Activated CD4-positive, alpha-beta T cell treated with anti-CD3 and anti-CD28 coated beads, Interleukin-2, amount 50 U/mL, for 48 hours (primary cell): ENCODE results near the gene IL18.
"Not testable (repeated sequence)": the region's sequence is repeated elsewhere in the genome, so short reads cannot be mapped to it uniquely, and the experiment has no call there.

ENCODE experiments used
- DNase-seq, 2 experiments: peaks; one replicate each; pipeline ENCODE4 v3.0.0-alpha.2; 2020

IL18 gene

DNA sequence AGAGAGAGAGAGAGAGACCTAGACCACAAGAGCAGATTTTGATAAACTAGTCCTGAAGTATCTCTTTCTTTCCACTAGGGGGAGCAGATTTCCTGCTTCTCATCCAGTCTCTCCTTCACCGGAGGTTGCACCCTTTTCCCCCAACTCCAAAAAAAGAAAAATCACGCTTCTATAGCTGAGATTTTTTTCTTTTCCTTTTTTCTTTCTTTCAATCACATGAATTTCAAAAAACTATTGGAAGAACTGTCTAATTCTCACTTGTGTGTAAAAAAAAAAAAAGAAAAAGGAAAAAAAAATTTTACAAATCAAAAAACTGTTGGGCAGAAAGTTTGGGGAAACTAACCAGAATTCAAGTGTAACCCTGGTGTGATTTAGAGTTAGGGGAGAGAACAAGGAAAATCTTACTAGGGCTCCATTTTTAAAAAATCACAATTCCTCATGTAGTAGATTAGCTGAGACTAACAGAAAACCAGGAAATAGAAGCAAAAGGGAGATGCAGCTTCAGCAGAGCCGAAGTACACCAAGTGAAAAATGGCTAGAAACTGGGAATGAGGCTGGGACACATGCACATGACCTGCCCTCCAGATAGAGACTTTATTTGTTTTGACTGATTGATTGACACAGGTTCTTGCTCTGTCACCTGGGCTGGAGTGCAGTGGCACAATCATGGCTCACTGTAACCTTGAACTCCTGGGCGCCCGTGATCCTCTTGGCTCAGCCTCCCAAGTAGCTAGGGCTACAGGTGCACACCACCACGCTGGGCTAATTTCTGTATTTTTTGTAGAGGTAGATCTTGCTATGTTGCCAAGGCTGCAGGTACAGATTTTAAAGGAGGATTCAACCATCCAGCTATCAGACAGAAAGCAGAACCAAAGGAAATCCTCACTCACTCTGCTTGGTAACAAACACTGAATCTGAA is 50.1 kb downstream of the IL18 start:
- DNase-seq: no peak

DNA sequence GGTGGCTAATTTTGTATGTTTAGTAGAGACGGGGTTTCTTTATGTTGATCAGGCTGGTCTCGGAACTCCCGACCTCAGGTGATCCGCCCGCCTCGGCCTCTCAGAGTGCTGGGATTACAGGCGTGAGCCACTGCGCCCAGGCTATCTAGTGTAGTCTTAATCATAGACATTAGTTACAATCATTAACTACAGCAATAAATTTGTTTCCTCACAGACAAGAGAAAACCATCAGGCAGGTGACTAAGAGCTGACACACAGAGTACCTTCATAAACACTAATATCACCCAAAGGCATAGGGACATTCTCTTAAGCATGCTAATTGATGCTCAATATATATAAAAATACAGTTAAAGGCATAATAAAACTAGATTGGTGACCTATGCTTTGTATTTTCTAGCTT is 57.8 kb downstream of the IL18 start:
- DNase-seq: no peak

DNA sequence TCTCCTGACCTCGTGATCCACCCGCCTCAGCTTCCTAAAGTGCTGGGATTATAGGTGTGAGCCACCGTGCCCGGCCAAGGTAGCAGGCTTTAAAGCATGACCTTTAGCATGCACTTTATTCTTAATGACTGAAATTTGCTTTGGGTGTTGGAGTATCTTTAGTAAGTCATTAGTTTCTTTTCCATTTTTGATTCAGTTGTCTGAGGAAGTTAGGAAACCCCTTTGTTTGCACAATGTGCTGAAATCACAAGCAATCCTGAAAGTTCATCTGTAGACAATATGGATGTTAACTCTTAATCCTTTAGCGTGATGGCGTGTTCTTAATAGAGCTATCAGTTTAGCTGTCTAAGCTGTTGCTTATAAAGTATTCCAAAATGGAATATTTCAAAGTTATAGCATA is 60.4 kb downstream of the IL18 start:
- DNase-seq: no peak

DNA sequence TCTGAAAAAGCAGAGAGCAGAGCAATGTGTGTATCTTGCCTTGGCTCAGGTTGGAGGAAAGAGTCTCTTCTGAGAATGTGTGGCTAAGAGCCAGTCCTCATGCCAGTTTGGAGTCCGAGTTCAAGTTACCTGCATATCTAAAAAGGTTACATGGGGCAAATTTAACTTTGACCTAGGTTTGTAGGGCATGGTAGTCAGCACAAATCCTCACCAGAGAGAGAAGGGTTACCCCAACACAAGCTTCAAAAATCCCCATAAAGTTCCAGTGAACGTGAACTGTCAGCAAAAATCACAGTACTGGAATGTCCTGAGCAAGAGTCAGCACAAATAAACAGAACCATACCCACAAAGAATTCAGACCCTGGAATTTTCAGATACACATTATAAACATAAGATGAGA is 63.4 kb downstream of the IL18 start:
- no peak for DNase-seq

DNA sequence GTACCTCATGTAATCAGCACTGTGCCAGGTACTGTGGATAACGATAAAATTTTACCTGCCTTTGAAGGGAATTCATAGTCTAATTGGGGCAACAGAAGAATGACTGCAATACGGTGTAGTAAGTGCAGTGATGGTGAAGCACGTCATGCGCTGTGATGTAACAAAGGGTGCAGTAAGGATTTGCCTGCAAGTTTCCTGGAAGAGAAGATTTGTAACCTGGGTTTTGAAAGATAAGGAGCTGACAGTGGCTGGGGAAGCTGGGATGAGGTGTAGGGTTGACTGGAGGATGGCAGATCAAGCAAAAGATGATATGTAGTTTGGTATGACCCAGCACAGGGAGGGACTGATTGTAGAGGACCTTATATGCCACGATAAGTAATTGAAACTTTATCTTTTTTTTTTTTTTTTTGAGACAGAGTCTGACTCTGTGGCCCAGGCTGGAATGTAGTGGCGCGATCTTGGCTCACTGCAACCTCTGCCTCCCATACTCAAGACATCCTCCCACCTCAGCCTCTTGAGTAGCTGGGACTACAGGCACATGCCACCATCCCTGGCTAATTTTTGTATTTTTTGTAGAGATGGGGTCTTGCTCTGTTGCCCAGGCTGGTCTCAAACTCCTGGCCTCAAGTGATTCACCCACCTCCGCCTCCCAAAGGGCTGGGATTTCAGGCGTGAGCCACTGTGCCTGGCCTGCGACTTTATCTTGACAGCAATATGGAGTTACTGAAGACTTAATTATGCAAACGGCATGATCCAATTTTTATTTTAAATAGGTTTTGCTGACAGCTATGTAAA is 66.0 kb downstream of the IL18 start:
- DNase-seq: no peak

DNA sequence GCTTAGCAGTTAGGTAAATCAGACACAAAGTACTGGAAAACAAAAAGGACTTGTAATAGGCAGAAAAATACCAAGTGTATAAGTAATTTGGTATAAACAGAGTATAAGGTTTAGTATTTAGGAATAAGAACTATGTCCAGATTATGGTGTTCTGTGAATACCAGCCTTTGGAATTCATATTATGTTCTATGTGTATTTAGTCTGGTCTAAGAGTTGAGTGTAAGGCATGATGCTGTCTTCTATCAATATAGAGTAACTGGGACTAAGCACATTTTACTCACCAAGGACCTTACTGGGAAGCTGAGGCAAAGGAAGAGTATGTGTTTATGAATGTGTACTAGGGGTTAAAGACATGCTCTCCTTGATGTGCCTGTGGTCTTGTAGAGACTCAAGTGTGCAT is 67.7 kb downstream of the IL18 start:
- DNase-seq: no peak

DNA sequence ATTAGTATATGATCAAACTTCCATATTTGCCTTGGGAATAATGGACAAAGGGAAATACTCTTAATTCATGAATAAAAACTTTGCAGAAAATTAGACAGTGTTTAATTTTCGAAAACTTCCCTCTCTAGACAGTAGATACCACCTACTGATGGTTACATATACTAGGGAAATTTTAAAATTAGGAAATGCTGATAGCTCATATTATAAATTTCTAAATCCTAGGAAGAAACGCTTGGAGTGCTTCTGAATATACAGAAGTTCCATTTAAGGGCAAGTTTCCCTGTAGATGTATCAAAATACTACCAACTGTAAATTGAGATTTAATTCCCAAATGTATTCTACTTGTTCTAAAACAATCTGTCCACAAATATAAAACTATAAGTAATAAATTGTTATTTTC is 68.6 kb downstream of the IL18 start:
- DNase-seq: not testable (repeated sequence)
